Choroid plexus epithelial cell (primary cell): ENCODE data around the gene GOLGA1.

ENCODE experiments used
- DNase-seq: peaks from one replicate; pipeline ENCODE4 v3.0.0-alpha.2; 2010; ENCODE audit warnings: low read depth
- H3K4me3 ChIP-seq: 2 replicates; pipeline ENCODE4 v1.5.1; 2011; ENCODE audit warnings: low read depth, mild to moderate bottlenecking, control low read depth, low read length, moderate library complexity
- TF ChIP-seq, protein P1 (sequence below): conservative IDR thresholded peaks from 2 replicates; pipeline ENCODE4 v1.5.1; 2011; ENCODE audit warnings: low read depth, mild to moderate bottlenecking, control low read depth, inconsistent platforms, low read length, moderate library complexity

GOLGA1 gene

DNA sequence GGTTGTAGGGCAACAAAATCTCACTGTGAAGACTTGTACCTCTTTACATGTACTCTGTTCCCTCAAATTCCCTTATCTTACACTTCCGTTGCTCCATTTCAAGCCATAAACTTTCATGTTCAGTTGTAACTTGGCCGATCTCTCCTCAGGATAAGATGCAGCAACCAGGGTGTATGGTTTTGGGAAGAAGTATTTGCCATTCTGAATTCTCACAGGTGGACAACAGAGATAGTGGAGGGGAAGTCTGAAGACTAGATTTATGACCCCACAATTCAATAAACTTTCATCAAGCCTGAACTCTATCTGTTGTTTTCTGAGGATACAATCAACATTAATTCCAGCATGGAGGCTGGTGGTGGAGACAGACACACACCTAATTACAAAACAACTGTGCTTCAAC, 27.5 kb downstream of the GOLGA1 start:
- TF ChIP-seq, protein P1, sequence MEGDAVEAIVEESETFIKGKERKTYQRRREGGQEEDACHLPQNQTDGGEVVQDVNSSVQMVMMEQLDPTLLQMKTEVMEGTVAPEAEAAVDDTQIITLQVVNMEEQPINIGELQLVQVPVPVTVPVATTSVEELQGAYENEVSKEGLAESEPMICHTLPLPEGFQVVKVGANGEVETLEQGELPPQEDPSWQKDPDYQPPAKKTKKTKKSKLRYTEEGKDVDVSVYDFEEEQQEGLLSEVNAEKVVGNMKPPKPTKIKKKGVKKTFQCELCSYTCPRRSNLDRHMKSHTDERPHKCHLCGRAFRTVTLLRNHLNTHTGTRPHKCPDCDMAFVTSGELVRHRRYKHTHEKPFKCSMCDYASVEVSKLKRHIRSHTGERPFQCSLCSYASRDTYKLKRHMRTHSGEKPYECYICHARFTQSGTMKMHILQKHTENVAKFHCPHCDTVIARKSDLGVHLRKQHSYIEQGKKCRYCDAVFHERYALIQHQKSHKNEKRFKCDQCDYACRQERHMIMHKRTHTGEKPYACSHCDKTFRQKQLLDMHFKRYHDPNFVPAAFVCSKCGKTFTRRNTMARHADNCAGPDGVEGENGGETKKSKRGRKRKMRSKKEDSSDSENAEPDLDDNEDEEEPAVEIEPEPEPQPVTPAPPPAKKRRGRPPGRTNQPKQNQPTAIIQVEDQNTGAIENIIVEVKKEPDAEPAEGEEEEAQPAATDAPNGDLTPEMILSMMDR: no peak
- no peak for DNase-seq

DNA sequence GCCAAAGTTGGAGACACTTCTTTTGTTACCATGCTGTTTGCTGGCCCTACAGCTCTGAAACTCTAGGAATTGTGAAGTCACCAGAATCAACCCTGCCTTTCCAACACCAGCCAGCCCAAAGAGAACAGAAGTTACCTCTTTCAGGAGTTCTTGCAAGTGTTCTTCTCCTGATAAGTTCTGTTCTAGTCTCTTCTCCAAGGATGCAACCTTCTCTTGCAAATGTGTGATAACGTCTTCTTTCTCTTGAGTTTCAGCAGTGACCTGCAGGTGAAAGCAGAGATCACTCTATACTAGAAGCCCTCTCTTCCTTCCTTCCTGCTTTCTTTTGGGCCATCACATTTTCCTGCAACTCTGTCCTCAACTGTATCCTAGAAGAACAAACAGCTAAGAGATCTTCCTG, 29.1 kb downstream of the GOLGA1 start:
- TF ChIP-seq, protein P1: no peak
- DNase-seq: no peak
- H3K4me3 ChIP-seq: no peak overlapping the region

More for the DNA sequence above, 27.5 kb downstream of the GOLGA1 start:
- no peak overlapping the region for H3K4me3 ChIP-seq

DNA sequence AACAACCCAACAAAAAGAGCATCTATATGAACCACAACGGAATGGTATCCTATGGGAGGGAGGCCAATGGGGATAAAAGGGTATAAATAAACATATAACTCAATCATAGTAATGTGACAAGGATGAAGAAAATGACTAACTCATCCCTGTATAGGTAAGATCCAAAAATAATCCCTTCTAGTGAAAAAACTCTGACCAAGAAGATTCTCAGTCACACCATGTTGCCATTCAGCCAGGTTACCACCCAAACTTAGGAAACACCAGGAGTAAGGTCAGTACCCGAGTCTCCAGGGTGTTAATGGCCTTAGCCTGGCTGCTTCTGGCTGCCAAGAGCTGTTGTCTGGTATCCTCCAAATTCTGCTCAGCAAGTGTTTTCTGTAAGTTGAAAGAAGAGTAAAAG, 32.8 kb downstream of the GOLGA1 start:
- H3K4me3 ChIP-seq: no peak overlapping the region
- TF ChIP-seq, protein P1: no peak
- no peak for DNase-seq

DNA sequence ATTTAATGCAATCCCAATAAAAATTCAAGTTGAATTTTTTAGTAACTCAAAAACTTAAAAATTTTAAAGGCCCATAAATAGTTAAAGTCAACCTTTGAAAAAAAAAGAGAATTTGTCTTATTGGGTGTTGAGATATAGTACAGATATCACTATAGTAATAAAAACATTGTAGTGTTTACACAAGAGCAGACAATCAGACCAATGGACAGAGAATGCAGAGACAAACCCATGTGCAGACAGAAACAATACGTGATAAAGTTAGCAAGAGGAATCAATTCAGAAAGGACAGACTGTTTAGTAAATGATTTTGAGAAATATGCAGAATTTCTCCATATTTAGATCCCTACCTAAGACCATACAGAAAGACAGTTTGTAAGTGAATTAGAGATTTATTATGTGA, 33.9 kb downstream of the GOLGA1 start:
- no peak overlapping the region for H3K4me3 ChIP-seq
- DNase-seq: peak; percentile 22
- TF ChIP-seq, protein P1: no peak

DNA sequence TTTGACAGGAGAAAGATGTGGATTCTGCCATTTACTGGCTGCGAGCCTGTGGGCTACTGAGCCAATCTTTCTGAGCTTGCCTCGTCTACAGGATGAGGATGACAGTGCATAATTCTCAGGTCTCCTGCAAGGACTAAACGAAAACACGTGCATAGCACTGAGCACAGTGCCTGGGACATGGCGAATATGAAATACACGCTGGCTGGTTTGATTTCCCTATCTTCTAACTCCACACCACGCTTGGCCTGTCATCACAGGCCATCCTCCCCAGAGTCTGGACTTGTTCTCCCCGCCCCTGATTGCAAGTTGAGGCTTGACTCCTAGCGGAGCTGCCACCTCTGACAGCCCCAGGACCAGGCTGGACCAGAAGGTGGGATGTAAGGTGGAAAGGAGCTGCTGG, 41.0 kb downstream of the GOLGA1 start:
- no peak for DNase-seq
- TF ChIP-seq, protein P1: no peak
- H3K4me3 ChIP-seq: no peak overlapping the region

DNA sequence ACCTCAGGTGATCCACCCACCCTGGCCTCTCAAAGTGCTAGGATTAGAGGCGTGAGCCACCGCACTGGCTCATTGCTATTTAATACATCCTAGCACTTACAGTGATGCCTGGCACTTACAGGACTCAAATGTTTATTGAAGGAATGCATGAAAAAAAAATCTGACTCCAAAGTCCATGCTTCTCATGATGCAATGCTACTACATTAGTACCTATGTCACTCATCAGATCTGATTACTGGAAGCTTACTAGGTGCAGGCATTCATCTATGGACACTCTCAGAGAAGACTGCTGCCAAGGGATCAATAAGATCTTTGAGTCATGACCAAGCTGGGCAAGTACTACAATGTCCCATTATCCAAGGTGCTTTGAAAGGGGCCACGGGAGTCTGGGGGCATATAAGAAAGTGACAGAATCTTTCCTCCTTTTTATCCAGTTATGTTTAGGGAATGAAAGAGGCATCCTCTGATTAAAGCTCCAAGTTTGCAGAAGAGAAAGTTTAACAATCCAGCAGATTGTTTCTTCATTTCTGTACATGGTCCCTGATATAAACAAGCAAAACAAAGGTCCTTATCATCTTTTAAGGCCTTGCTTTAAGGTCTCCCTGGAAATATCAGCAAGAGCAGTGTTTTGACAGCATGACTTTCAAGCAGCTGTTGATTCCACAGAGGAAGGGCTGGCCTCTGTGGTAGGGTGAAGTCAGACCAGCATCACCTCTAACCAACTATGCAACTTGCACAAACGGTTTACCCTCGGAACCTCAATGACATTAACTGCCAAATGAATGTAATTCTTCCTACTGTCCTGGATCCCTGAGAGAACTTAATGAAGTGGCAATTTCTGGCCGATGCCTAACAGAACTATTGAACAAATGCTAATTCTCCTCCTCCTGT, 43.1 kb downstream of the GOLGA1 start:
- H3K4me3 ChIP-seq: no peak overlapping the region
- TF ChIP-seq, protein P1: no peak
- peak; percentile 8 for DNase-seq

DNA sequence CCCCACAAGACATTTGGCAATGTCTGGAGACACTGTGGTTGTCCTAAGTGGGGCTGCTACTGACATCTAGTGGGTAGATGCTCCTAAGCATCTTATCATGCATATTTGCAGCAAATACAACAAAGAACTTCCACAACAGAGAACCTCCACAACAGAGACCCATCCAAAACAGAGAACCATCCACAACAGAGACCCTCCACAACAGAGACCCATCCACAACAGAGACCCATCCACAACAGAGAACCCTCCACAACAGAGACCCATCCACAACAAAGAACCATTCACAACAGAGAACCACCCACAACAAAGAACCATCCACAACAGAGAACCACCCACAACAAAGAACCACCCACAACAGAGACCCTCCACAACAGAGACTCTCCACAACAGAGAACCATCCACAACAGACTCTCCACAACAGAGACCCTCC, 46.1 kb downstream of the GOLGA1 start:
- H3K4me3 ChIP-seq: no peak overlapping the region
- peak; percentile 79 for DNase-seq
- TF ChIP-seq, protein P1: peak; percentile 80
